GM19238 (cell line): ENCODE data around the gene PEAK1.

Source experiments
- DNase-seq: peaks from one replicate; pipeline ENCODE4 v3.0.0; 2011; ENCODE audit warnings: low spot score; ENCODE audit not compliant: insufficient read length

Gene PEAK1

DNA sequence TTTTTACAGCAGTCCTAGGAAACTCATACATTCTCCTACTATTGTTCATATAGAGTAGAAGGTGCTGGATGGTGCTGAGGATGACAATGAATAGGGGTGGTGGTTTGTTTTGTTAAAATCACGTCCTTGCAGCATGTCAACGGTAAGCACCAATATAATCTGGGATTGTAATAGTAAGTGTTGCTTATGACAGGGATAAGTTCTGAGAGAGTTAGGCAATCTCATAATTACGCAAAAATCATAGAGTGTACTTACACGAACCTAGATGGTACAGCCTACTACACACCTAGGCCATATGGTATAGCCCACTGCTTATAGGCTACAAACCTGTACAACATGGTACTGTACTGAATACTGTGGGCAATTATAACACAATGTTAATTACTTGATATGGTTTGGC, 284.7 kb downstream of the PEAK1 start:
- no peak for DNase-seq

DNA sequence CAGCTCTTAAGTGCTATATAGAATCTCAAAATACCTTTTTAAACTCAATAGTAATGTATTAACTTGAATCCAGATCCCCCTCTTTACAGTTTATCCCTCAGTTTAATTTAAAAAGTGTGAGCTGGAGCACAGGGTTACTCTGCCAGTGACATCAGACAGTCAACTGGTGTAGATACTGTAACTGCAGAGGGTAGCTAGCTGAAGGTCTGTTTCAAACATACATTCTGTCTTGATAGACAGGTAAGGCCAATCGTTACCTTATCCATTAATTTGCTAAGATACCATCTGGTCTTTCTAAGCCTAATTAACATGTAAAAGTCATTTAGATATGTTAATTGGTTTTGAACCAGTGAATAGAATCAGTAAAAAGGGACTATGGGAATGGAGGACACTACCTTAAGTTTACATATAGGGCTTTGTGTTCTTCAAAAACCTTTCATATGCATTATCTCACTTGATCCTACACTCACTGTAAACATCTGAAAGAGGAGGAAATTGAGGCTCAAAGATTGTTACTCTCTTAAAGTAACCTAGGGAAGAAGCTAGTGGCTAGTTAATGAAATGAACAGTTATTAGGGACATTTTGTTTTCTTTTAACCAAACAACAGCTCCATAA, 289.5 kb downstream of the PEAK1 start:
- no peak for DNase-seq

DNA sequence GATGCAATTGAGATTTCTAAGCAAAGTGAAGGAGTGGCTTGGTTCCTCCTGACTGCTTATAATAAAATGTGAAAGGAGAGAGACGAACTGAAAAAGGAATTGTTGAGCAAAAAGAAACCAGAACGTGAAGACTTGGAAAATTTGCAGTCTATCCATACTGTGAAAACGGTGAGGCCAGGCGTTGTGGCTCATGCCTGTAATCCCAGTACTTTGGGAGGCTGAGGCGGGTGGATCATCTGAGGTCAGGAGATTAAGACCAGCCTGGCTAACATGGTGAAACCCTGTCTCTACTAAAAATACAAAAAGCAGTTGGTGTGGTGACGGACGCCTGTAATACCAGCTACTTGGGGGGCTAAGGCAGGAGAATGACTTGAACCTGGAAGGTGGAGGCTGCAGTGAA, 292.3 kb downstream of the PEAK1 start:
- DNase-seq: no peak

DNA sequence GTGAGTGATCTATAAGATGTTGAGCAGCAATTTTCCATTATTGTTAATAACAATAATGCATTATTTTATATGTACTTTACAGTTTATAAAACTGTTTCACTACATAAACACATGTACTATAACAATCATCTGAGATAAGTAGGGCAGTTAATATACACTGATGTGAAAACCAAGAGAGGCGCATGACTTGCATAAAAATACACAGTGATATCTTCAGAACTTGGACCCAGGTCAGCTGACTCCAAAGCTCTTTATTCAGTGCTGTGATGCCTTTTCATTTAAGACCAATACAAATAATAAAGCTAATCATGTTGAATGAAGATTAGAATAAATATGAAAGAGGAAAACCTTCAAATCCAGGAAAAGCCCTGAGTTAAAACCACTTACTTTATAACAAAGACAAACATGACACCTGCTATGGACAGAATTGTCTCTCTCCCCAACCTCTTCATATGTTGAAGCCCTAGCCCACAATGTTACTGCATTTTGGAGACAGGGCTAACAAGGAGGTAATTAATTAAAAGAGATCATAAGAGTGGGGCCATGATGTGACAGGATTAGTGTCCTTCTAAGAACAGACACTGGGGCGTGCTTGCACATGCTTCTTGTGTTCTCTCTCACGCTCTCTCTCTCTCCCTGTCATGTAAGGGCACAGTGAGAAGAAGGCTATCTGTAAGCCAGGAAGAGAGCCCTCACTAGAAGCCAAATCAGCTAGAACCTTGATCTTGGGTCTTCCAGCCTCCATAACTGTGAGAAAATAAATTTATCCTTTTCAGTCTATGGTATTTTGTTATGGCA, 293.2 kb downstream of the PEAK1 start:
- DNase-seq: no peak

DNA sequence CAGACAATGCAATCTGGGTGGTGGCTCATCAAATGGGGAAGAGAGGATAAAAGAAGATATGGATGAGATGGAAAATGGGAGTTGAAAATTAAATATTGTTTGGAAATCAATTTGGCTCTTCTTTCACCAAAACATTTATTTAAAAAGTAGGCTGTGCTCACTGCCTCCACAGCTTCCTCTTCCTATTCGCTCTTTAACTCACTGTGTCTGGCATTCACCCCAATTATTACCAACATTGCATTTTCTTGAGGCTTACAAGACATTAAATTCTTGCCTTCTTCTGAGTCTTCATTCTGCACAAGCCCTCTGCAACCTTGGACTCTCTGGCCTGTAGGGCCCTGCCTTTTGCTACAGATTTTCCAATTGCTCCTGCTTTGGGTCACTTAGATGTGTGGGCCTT, 296.1 kb downstream of the PEAK1 start:
- no peak for DNase-seq

DNA sequence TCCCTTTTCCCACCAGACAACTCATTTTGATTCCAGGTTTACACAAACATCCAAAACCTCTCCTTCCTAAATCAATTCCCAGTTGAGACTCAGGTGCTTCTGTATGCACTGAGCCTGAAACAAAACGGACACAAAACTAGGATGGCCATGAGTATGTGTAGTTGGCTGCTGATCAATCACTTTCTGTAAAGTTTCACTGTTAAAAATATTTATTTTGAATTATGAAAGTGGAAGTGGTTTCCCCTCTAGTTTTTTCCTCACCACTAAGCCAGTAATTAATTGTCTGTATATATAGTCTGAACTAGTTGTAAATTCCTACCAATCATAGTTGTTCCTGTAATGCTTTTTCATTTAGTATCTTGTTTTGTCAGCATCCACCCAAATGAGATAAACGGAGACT, 297.3 kb downstream of the PEAK1 start:
- DNase-seq: no peak

DNA sequence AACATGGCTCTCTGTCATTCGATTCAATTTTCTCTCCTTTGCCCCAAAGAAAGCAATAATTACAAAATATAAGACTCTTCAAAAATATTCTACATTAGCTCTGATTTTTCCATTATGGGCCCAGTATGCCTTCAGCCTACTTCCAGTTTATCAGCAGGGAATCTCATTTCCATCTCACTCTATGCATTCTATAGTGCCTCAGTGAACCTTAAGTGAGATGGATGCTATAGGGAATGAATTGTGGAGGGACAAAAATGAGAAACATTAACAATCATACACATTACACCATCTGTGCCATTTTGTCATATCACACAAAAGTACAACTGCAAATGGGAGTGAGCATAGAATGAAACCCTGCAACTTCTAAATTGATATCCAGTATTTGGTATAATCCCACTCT, 298.3 kb downstream of the PEAK1 start:
- no peak for DNase-seq

DNA sequence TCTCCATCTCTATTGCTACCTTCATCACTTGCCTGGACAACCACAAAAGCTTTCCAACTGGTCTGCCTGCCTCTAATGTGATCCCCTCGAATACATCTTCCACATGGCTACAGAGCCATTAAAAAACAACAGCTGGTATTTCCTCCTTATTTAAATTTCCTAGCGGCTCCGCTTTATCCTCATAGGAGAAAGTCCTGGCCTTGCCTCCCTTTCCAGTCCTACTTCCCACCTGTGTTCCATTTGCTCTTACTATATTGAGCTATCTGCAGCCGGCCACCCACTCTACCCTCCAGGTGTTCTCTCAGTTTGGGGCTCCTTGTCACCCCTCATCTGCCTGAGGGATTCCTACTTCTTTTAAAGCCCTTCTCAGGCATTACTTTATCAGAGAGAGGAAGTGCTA, 299.3 kb downstream of the PEAK1 start:
- DNase-seq: no peak

DNA sequence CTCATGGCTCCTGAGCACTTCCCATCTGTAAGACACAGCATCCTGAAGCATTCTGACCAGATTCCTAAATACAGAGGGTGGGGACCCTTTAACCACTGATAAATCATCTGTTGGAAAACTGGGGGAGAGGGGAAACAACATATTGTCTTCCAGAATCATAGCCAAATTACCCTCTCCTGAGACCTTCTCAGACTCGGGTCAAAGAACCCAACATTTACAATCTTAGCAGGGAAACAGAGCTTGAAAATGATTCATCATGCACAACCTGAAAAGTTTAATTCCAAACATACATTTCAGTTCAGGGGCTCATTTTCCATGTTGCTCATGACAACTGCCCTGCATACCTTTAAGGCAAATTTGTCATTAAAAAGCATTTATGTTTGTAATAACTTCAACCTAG, 300.5 kb downstream of the PEAK1 start:
- DNase-seq: no peak

DNA sequence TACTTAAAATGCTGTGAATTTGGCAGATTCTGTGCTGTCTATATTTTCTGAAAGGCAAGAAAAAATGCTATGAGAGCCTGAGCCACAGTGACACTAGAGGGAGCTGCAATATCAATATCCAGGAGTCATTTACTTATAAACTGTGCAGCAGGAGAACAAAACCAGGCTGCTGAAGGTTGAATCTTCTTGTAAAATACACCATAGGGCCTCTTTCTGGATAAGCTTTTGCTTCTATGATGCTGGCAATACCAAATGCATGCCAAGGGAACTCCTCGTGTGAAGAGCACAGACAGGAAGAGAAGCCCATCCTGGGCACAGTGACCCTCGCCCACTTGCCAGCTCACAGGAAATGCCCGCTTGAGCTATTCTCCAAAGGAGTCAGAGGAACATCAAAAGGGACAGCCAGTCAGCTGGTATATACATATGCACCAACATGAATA, 301.0 kb downstream of the PEAK1 start:
- DNase-seq: peak; percentile 20

DNA sequence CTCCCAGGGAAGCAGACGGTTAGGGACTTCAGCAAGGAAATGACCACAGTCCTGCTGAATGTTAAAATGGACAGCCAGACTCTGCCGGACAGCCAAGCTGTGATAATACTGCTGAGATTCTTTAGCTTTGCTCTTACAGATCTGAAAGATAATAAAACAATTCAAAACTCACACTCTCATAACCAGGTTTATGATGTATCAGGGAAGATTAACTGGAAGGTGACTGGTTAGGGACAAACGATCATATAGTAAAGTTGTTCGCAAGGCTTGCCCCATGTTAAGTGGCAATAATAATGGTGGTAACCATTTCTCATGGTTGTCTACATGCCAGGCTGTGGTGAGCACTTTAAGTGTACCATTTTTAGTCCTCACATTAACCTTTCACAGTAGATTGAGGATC, 304.7 kb downstream of the PEAK1 start:
- no peak for DNase-seq

DNA sequence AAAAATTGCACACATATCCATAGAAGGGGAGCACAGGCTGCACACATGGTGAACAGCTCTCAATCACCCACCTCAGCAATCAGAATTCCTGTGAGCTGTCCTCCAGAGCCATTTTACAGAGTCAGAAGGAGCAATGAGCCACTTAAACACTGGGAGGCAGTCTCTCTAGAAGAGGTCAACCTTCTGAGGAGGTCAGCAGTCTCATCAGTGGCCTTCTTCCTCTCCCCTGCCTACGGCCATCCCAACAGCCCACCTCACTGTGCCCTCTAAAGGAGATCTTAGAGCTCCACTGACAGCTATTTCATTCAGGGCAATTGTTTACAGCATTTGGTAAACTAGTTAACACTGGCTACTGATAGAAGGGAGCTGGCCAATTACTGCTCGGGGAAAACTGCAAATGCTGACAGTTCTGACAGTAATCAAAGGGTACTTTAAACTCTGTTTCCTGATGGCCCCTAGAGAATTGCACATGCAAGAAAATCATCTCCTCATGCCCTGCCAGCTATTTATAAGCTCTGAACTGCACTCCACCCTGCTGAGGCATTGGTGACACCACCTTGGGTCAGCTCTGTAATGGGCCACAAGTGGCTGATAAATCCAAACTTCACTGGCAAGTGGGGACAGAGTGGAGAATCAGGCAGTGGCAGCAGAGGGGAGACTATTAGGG, 306.9 kb downstream of the PEAK1 start:
- DNase-seq: no peak

DNA sequence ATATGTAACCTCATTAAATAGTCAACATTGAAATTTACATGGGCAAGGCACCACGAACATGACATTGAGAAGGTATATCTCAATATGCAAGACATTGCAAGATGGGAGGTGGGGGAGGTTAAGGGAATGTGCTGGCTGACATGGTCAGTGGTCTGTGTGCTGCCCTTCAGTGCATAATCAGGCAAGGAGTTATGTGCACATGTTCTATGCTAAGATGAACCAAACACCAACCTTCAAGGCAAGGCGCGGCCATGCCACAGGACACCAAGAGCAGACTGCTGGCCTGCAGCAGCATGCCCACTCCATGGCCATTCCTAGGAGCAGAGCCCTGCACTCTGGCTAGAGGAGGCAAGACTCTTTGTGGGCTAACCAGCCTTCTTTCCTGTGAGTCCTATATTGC, 308.1 kb downstream of the PEAK1 start:
- no peak for DNase-seq

DNA sequence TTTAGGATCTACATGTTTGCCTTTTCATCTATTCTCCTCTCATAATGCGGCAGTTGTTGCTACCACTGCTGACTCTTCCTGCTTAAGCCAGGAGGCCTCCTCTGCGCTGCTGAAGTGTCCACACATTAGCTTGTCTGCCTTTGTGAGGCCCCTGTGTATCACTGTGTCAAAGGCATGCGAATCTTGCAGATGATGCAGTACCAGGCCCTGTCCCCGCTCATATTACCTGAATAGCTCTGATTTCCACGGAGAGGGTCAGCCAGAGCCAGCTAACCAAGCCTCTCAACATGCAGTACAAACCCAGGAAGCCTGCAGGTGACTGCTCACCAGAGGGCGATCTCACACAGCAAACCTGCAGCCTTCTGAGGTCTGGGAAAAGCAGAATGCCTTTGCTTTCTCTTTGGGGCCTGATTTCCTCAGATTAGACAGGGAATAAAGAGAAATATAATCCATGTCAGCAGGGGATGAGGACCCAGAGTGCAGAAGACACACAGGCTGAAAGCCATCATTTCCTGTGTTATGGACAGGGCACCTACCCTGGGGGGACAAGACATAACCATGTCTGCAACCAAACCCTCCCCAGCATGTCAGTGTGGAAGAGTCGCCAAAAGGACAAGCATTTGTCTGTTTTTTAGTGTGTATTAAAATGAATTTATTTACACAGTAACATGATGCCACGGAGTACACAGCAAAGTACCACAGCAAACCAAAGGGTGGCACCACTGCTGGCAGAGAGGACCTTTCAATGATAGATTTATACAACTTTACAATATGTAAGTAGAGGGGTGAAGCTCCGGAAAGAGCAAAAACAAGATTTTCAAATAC, 312.2 kb downstream of the PEAK1 start:
- peak; percentile 27 for DNase-seq

DNA sequence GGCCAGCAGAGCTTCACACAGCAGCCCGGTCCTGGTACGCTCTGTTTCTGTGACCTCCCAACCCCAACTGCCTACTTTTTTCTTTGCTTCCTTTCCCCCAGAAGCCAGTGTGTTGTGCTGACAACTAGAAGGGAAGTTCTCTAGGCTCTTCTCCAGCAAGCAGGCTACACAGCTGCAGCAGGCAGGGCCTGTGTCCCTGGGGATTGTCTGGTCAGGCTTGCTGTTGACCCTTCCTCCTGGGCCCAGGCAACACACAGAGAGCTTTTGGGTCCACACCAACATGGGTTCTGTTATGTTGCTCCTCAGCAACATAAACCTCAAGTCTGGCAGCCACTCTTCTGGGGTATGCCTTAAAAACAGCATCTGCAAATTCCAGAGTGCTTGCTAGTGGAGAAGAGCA, 312.8 kb downstream of the PEAK1 start:
- no peak for DNase-seq

DNA sequence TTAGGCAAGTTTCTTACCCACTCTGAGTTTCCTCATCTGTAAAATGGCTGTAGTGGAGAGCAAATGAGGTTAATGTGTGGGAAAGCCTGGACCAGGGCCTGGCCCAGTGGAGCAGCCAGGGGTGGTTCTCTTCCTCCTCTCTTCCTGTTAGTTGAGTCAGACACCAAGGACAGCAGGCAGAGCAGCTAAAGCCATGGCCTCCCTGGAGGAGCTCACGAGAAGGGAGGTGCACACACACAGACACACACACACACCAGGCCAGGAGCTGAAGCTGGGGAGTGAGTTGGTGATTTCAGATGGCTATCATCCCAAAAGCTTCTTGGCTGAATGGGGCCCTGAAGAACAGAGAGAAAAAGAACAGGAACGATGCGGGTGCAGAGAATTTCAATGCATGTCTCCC, 315.7 kb downstream of the PEAK1 start:
- no peak for DNase-seq

DNA sequence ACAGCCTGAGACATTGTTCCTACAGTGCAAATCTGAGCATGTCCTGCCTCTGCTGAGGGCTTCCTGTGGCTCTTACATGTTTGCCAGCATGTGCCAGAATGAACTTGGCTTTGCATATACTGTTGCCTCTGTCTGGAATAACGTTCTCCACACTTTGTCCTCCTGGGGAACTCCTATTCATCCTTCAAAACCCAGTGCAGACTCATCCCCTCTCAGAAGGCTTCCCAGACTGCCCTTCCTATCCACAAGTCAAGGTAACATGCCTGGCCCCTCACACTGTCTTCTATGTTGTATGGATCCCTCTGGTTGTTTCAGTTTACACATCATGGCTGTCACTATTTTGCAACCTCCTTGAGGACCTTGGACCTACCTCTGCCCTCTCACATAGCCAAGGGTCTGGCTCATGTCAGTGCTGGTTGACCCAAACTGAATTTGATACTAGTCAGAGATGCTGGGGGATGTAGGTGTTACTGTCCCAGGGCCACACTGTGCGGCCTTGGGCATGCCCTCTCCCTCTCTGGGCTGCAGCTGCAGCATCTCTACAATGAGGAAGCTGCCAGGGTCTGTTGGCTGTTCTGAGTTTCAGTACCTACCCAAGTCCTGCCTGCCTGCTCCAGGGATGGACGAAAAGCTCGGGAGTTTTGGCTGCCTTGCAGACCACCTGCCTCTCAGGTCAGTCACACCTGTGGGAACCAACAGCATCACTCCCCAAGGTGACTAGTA, 320.0 kb downstream of the PEAK1 start:
- DNase-seq: no peak

DNA sequence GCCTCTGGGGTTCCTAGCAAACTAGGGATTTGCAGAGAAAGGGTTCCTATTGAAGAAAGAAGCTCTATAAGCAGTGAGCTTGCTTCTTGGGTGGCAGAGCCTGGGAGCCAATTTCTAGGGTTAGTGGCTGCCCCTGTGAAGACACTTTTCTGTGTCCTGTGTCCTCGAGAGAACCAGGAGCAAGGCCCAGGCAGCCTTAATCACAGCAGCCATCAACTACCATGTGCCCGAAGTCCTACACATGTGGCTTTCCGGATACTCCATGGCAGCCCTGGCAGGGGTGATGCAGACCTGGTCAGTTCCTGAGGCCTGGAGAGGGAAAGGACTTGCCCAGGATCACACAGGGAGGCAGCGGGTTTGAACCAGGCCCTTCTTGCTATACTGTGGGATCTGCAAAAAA, 321.3 kb downstream of the PEAK1 start:
- DNase-seq: no peak

DNA sequence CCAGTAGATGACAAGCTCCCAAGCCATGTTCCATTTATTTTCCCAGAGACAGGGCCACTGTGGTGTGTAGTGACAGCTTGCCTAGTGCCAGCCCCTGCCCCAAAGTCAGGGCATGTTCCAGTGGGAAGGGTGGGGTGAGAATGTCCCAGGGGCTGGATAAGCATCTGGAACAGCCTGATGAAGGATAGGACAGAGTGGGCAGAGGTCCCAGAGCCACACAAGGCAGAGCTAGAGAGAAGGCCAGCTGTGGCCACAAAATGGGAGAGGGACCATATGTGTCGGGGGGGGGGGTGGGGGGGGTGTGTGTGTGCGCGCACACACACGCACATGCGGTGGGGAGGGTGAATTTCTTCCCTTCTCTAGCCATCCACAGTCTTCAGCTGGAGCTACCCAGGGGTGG, 322.0 kb downstream of the PEAK1 start:
- DNase-seq: no peak

DNA sequence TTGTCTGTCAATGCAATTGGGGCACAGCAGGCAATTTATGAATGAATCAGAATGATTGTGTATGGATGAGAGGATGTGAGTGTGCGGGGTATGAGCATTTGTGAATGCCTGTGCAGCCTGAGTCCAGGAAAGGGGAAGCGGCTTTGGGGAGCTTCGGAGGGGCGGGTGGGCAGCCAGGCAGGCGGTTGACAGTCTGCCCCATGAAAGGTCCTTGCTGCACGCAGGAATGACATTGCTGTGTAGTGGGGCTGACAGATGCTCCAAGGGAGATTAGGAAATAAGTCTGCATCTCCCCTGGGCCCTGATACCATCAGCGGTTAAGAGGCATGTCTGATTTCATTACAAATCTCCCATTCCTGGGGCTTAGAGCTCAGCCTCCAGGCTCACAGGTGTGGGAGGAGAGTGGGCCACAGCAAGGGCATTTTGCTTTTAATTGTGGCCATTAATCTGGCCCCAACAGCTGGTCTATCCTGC, 322.6 kb downstream of the PEAK1 start:
- no peak for DNase-seq

DNA sequence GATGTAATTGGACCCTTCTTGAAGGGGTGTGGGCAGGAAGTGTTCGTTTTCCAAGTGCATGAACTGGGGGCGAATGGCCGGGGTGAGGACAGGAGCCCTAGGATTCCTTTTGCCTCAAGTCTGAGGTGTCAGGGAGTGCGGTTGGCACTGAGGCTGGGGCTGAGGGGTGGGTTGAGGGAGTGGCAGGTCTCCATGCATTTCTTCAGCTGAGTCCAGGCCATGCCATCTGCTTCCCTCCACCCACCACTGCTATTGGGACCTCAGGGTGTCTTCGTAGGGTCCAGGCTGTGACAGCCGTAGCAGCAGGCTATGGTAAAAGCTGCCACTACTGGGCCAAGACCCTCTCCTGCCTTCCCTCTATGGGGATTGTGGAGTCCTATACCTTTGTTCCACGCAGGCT, 323.4 kb downstream of the PEAK1 start:
- no peak for DNase-seq
